H1 (cell line): ENCODE results near the gene CCDC60. TPM values are rescaled to one million over a fixed set of nuclear protein-coding genes. Genes with fewer than 3 reads are reported as not detected.

Experiments used
- JUN ChIP-seq: IDR thresholded peaks from 2 replicates; pipeline ENCODE4 v1.6.1; 2011; ENCODE audit warnings: low read depth, mild to moderate bottlenecking, improper control_type of control experiment, low read length
- KDM1A ChIP-seq: fragments of 200-600, 300-600 bp; sonication (generic); IDR thresholded peaks from 2 replicates; pipeline ENCODE4 v1.7.1; 2016; ENCODE audit warnings: mild to moderate bottlenecking, low read length, borderline replicate concordance
- POU5F1 ChIP-seq: IDR thresholded peaks from 2 replicates; pipeline ENCODE4 v1.6.1; 2011; ENCODE audit warnings: low read depth, mild to moderate bottlenecking, low read length, moderate library complexity
- USF2 ChIP-seq: IDR thresholded peaks from 2 replicates; pipeline ENCODE4 v1.6.1; 2011; ENCODE audit warnings: low read length, improper control_type of control experiment
- polyA plus RNA-seq, 7 experiments: library from polyadenylated mRNA; depleted of rRNA in 3 of 7; stranded (reverse) in 5 of 7; unstranded in 2 of 7; fragments of >200 nt in 5 of 7; fragments of 200-250 nt in 2 of 7; gene quantifications; 1 replicate in 5 of 7; 2 replicates in 1 of 7; 4 replicates in 1 of 7; pipeline versions ENCODE4 v1.2.1 to v1.2.3, GENCODE V29; 2011 to 2013; ENCODE audit warnings: missing spikeins in 2 of 7, mixed read lengths in 2 of 7
- total RNA-seq: library from RNA; stranded (reverse); fragmentation: NEBNext Ultra II Directional; extraction: Animal tissue kit (Norgen Biotek cat#: 25700); gene quantifications from 2 replicates; pipeline ENCODE4 v1.2.1, GENCODE V29; 2021

CCDC60 gene
- total and polyA plus RNA-seq, 2 of the 8 experiments (the other 6 are each of a cell fraction or from before 2014, with no cell fraction given): 0.05 TPM; not detected in 1

GRCh38 chr12:119369161-119369560 is 34.6 kb downstream of the CCDC60 start (continued):
- TF ChIP-seq KDM1A (no peak), JUN (no peak), USF2 (no peak), POU5F1 (no peak)
